Measurements from ENCODE around the gene GHRHR.
A peak's percentile ranks its signal among the peaks of the same experiment; 100 is the strongest.

GHRHR gene

GRCh38 chr7:30971840-30972563, 8.2 kb downstream of the GHRHR start:
- DNase-seq (ENCODE audit: low read depth) = no peak
- H3K4me3 ChIP-seq (ENCODE audit: low read length) = no peak overlapping the region

DNA sequence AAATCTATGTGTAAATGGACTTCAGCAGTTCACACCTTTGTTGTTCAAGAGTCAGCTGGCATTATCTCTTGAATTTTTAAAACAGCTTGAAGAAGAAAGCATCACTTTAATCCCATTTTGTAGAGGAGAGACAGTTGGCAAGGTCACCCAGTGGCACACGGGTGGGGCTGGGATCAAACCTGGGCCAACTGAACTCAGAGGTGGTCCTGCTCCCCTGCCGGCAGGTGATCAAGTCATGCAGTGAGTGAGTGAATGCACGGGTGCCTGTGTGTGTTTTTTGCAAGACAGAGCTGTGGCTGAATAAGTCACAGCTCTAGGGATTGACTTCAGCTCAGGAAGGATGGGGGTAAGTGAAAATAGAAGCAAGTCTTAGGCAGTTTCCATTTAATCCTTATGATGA, 9.5 kb downstream of the GHRHR start:
- TF ChIP-seq, protein P1, sequence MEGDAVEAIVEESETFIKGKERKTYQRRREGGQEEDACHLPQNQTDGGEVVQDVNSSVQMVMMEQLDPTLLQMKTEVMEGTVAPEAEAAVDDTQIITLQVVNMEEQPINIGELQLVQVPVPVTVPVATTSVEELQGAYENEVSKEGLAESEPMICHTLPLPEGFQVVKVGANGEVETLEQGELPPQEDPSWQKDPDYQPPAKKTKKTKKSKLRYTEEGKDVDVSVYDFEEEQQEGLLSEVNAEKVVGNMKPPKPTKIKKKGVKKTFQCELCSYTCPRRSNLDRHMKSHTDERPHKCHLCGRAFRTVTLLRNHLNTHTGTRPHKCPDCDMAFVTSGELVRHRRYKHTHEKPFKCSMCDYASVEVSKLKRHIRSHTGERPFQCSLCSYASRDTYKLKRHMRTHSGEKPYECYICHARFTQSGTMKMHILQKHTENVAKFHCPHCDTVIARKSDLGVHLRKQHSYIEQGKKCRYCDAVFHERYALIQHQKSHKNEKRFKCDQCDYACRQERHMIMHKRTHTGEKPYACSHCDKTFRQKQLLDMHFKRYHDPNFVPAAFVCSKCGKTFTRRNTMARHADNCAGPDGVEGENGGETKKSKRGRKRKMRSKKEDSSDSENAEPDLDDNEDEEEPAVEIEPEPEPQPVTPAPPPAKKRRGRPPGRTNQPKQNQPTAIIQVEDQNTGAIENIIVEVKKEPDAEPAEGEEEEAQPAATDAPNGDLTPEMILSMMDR (IDR thresholded peaks at IDR 0.05; ENCODE audit: insufficient read depth, low read depth, low read length, missing control alignments) = no peak
- DNase-seq (ENCODE audit: low read depth) = no peak
- H3K4me3 ChIP-seq (ENCODE audit: low read length) = no peak overlapping the region

More at GRCh38 chr7:30971840-30972563, 8.2 kb downstream of the GHRHR start:
- TF ChIP-seq, protein P1 (IDR thresholded peaks at IDR 0.05; ENCODE audit: insufficient read depth, low read depth, low read length, missing control alignments) = no peak

GRCh38 chr7:30973791-30974604, 10.2 kb downstream of the GHRHR start:
- DNase-seq (ENCODE audit: low read depth) = no peak
- TF ChIP-seq, protein P1 (IDR thresholded peaks at IDR 0.05; ENCODE audit: insufficient read depth, low read depth, low read length, missing control alignments) = no peak
- no peak overlapping the region for H3K4me3 ChIP-seq (ENCODE audit: low read length)

DNA sequence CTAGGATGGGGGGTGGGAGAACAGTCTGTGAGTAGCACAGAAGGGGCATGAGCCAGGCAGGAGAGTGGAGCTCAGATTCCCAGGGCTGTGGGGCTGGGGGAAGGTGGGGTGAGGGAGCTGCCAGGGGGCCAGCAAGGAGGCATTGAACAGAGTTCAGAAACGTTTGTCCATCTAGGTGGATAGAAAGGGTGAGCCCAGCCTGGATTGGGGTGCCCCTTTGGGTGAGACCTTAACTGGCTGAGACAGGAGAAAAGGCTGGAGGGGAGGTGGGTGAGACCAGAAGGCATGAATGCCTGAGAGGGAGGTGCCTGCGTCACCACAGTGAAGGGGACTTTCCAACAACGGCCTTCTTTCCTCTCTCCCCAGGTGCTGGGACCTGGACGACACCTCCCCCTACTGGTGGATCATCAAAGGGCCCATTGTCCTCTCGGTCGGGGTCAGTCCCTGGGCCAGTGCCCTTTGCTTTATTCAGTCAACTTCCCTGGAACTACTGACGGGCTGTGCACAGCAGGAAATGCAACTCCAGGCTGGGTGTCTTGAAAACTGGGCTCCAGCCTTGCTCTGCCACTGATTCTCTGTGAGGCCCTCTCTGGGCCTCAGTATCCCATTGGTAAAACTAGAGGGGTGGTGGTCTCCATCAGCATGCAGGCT, 11.0 kb downstream of the GHRHR start:
- H3K4me3 ChIP-seq (ENCODE audit: low read length) = no peak overlapping the region
- TF ChIP-seq, protein P1 (IDR thresholded peaks at IDR 0.05; ENCODE audit: insufficient read depth, low read depth, low read length, missing control alignments) = peak; percentile 54
- peak; percentile 62 for DNase-seq (ENCODE audit: low read depth)

GRCh38 chr7:30975256-30975899, 11.6 kb downstream of the GHRHR start:
- no peak overlapping the region for H3K4me3 ChIP-seq (ENCODE audit: low read length)
- TF ChIP-seq, protein P1 (IDR thresholded peaks at IDR 0.05; ENCODE audit: insufficient read depth, low read depth, low read length, missing control alignments) = no peak
- no peak for DNase-seq (ENCODE audit: low read depth)

- DNase-seq (ENCODE audit: low read depth) = no peak
- TF ChIP-seq, protein P1 (IDR thresholded peaks at IDR 0.05; ENCODE audit: insufficient read depth, low read depth, low read length, missing control alignments) = no peak
- H3K4me3 ChIP-seq (ENCODE audit: low read length) = no peak overlapping the region
Measured at GRCh38 chr7:30976381-30976780, 12.6 kb downstream of the GHRHR start.

All from epithelial cell of esophagus (primary cell).